OCI-M1 (cell line): ENCODE results near the gene RIC3.
A peak's percentile ranks its signal among the peaks of the same experiment; 100 is the strongest.
"Not testable (repeated sequence)": the region's sequence is repeated elsewhere in the genome, so short reads cannot be mapped to it uniquely, and the experiment has no call there.

Source experiments
- DNase-seq: peaks from one replicate; lab custom pipeline; 2025; lab: John Stamatoyannopoulos, UW

Gene RIC3

DNA sequence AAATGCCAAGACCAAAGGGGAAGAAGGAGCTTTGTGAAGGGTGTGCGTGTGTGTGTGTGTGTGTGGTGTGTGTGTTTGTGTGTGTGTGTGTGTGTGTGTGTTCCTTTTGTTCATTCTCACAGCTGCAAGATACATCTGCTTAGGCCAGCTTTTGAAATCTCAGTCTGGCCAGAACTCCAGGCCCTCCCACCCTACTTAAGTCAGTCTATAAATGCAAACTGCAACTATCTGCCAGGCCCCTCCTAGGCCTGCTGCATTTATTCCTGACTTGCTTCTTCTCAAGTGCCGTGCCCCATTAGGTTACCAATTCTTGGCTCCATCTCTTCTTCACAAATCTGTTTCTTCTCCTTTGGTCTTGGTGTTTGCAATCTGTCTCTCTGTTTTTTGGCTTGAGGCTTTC lies 21.6 kb upstream of the RIC3 start:
- no peak for DNase-seq

DNA sequence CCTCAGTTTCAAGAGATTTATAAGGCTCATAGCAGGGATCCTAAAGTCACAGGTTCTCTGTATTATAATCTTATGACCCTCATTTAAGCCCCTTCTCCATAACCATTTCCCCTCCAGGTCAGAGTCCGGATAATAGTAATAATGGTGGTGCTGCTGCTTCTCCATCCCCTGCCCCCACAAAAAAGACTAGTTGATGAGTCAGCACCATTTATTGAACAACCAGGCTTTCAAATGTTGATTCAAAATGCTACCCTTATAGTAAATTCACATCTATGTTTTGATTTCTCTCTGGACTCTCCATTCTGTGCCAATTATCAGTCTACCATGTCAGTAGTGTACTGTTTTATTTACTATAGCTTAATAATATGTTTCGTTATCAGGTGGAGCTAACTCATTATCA lies 17.6 kb upstream of the RIC3 start:
- DNase-seq = no peak

DNA sequence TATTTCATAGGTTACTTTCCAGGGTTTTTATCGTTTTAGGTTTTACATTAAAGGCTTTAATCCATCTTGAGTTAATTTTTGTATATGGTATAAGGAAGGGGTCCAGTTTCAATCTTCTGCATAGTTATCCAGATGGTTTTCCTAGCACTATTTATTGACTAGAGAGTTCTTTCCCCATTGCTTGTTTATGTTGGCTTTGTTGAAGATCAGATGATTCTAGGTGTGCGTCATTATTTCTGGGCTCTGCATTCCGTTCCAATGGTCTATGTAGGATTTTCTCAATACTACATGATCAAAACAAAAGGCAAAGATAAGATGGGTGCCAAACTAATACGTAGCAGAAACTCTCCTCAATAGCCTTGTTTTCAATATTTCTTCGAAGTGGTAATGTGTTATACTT lies 14.3 kb upstream of the RIC3 start:
- DNase-seq = no peak

DNA sequence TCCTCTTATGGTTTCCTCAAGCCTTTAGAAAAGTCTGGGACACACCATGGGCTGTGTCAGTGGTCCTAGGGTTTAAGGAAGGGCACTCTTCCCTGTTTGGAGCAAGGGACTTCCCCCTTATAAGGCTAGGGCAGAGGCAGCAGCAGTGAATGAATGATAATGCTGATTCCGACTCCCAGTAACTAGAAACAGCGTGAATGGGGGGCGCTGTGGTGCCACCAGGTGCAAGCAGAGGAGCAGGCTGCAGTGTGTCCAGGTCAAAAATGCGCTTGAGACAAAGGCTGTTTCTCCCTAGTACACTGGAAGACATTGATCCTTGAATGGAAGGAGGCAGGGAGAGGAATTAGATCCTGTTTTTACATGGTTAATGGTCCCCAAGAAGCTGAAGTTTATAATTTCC lies 11.6 kb upstream of the RIC3 start:
- no peak for DNase-seq

DNA sequence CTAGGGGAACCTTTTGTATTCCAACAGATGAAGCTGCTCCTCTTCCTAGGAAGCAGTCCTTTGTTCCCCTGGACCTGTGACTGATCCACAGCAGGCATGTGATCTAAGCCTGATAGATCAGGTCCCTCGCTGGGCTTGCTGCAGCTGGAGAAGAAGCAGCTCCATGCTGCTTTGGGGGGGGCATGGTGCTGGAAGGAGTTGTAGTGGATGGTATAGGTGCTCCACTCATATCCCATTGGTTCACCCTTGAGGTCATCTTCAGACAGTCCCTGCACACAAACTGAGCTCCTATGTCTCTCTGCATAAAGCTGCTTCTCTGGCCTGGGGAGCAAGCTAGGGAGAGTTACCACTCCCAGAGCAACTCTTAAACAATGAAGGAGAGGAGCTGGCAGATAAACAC lies 9.5 kb upstream of the RIC3 start:
- DNase-seq = no peak

DNA sequence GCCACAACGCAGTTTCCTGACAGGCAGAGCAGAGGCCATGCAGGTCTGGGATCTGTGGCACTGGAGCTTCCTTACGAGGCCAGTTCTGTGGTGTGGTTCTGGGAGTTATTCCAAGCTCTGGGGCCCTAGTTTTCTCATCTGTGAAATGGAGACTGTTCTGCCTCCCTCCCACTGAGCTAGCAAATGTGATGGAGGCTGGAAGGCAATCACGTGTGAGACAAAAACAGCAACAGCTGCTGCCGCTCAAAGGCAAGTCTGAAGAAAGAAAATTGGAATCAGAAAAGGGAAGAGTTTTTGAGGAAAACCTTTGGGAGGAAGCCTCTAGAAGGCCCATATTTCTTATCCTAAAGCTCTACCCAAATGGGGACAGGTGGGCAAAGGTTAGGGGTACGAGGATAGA lies 8.3 kb upstream of the RIC3 start:
- DNase-seq = no peak

DNA sequence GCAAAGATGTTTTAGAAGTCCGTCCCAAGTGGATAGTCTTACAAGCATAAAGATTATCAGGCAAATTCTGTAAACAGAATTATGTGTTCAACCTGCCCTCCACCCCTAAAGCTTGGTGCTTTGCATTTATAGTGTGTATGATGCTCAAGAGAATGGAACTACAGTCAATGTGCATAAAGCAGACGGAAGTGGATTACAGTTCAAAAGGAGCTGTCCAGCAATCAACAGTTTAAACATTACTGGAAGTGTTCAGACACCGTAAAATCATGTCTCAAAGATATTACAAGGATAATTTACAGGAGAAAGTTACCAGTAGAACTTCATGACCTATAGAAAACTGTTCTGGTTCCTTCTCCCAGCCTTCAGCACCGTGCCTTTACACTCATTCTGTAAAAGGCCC lies 1.0 kb downstream of the RIC3 start:
- DNase-seq = no peak

DNA sequence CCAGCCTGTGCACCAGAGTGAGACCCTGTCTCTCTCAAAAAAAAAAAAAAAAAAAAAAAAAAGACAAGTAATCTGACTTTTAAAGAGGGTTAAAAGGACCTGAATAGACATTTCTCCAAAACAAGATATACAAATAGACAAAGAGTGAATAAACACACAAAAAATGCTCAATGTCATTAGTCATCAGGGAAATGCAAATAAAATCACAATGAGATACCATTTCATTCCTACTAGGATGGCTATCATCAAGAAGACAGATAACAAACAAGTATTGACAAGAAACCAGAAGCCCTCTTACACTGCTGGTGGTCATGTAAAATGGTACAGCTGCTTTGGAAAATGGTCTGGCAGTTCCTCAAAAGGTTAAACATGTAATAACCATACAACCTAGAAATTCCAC lies 4.1 kb downstream of the RIC3 start:
- no peak for DNase-seq

DNA sequence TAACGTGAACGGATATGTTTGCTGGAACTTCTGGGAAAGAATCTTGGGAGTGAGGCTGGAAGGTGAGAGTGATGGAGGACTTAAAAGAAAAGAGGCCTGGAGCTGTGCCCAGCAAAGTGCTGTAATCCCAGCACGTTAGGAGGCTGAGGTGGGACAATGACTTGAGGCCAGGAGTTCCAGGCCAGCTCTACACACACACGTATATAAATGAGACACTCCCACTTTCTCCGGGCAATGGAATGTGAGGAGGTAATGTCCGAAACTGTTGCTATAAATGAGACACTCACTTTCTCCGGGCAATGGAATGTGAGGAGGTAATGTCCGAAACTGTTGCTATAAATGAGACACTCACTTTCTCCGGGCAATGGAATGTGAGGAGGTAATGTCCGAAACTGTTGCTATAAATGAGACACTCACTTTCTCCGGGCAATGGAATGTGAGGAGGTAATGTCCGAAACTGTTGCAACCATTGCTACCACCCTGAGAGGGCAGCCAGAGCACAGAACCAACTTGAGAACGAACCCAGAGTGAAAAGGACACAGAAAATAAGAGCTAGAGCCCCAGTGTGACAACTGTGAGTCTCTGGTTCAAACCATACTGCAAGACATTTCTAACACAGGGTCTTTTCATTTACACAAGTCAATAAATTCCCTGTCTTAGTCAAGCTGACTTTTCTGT lies 7.1 kb downstream of the RIC3 start:
- DNase-seq = not testable (repeated sequence)

DNA sequence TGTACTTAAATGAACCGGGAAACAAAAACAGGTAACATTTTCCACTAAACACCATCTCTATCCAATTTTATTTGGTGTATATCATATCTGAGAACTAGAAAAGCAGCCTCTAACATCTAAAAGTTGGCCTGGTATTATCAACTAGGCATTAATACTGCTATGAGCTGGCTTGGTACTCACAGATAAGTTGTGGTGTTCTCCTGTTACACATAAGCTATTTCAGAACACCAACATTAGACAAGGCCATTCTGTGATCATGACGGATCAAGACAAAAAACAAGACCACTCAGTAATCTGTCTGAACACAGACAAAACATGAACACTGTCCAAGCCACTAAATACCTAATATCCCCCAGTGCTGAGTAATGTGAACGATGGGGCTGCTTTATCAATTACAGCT lies 11.9 kb downstream of the RIC3 start:
- no peak for DNase-seq

DNA sequence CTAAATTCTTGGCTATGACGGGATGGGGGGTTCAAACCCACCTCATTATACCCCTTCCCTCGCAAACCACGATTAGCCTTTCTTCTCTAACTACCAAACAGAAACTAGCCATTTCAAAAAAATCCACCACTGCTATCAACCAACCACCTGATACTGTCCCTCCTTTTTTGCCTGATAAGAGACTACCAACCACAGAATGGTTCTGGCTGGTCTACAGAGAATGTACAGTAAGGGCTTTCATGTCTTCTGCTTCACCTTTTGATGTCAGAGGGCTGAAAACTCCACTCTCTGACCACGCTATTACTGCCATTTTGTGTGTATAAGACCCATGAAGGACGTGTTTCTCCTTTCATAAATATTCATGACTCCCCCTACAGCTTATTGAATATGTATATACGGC lies 19.1 kb downstream of the RIC3 start:
- peak; percentile 44 for DNase-seq

DNA sequence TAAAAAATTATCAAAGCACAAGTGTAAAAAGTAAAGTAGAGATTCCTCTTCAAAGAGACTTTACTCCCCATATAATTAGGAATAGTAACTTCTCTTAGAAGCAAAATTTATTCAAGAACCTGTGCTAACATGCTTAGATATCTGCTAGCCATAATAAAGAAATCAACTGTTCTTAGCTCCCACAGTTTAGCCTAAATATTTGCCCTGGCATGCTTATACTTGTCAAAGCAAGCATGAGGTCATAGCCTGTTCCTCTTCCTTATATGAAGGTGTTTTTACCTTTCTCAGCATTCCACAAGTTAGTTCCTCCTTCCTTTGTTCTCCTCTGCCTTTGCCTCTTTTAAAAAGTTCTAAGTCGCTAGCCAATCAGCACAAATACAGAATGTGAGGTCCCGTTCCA lies 30.3 kb downstream of the RIC3 start:
- DNase-seq = no peak

DNA sequence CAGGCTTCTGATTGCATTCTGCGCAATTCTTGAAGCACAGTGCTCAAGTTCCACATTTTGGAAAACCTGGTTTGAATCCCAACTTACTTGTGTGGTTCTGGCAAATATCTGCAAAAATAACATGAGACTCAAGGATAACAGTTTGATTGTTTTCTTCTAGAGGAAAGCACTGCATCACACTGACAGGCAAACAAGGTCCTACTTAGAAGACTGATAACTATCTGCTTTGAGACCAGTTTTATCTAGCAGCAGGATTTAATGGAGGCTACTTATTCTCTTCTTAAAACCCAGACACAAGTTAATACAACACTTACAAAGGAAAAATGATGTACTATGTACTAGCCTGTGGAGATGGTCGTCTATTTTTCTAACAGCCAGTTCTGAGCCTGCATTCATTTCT lies 41.4 kb downstream of the RIC3 start:
- no peak for DNase-seq

DNA sequence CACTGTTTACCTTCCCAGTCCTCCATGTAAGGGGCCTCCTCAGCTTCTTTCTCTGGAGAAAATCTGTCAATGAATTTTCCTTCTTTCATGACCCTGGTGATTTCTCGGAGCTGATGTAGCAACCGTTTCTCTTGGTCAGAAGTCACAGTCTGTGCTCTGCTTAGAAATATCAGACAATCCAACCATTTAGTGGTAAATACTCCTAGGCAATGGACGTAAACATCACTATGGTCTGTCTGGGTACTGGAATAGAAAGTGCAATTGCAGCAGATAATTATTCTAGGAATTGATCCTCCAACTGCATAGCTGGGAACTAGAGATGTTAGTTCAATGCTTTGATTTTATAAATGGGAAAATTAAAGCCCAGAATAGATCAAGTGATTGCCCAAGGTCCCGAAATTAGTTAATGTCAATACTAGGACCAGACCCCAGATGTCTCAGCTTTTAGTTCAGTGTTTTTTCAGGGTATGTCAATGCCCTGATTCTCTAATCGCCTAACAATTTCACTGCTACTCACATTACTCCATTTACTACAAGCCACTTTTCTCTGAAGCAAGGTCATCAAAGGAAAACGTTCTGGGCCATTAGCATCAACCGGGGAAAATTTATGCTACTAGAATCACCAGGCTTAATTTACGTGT lies 42.1 kb downstream of the RIC3 start:
- no peak for DNase-seq

DNA sequence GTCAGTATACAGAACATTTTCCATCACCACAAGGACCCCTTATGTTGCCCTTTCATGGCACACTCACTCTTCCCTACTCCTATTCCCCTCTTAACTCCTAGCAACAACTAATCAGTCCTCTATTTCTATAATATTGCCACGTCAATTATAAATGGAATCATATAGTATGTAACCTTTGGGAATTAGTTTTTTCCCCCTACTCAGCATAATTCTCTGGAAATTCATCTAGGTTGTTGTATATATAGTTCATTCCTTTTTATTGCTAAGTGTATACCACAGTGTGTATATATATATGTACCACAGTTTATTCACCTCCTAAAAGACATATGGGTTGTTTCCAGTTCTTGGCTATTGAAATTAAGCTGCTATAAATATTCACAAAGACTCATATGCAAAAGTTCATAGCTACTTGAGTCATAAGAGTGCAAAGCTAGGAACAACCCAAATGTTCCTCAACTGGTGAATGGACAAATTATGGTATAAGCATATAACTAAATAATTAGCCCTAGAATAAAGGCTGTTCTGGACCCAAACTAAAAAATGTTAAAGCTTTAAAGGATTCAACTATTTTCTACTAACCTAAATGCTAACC lies 46.6 kb downstream of the RIC3 start:
- no peak for DNase-seq

DNA sequence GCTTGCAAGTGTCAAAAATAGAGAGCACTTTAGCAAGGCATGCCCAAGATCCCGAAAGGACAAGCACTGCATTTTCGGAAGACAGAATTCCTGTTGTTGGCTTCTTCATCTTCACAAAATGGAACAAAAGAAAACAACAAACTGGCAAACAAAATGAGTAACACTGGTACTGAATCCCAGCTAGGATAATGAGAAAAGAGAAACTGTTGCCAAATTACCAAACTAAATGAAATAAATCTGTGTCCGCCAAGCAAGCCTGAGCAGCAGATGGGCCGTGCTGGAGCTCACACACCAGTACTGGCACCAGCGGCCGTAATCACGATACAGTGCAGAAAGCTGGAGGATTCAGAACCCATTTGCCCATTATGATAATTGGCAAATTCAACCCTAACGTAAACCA lies 57.2 kb downstream of the RIC3 start:
- no peak for DNase-seq

DNA sequence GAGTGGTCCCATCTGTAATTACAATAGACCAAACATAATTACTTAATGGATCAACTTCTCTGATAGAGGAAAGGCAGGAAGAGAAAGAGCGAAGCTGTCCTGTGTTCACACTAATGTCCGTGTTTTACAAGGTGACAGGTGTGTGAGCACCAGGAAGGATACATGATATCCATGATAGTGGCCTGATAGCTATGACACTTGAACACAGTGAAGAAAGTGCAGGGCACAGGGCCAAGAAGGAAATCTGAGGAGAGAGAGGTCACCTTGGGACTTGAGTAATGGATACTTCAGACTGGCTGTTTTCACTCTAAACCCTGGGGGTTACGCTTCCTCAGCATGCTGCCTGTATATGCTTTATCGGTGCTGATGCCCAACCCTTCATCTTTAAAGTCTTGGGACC lies 58.4 kb downstream of the RIC3 start:
- no peak for DNase-seq

DNA sequence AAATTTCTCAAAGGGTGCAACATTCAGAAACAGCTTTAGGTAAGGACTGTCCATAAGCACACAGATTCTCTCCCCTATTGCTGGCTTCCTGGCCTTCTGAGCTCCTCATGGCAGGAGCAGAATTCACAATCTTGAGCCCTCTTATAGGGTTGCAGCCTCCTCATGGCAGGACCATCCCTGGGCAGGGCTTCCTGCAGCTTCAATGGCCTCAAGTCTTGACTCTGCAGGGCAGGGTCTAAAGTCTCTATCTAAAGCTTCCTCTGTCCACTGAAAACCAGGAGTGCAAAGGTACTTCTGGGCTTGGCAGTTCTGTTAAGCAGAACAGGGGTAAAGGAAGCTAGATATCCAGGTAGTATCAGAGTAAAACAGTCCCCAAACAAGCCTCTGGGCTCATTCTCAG lies 59.1 kb downstream of the RIC3 start:
- DNase-seq = no peak

DNA sequence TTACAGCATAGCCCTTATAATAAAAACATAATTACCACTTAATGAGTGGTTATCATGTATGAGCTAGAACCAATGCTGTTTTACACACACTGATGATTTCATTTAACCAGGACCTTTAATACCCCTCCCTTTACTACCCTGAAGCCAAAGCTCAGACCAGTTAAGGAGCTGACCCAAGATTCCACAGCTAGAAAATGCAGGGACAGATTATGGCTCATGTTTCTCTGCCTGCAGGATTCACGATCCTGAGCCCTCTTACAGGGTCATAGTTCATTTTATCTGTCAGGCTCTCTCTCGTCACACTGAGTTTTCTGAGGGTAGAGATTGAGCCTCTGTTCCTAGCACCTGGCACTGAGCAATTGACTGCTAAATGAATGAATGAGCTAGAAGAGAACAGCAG lies 60.4 kb downstream of the RIC3 start:
- no peak for DNase-seq

DNA sequence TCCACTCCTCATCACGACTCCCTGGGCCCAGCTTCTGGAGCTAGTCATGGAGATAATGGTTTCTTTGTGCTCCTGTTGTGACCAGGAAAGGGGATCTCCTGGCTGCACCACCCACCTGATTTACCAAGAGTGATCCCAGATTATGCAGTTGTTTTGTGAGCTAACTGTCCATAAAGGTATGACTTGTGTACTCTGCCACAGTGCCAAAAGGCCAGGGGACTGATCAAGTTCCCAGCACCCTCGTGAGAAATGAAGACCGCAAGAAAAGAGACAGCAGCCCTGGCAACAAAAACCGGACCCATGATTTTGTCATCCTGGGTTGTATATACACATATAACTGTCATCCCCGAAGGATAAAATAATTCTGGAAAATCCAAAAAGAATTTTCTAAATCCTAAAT lies 61.2 kb downstream of the RIC3 start:
- DNase-seq = no peak

DNA sequence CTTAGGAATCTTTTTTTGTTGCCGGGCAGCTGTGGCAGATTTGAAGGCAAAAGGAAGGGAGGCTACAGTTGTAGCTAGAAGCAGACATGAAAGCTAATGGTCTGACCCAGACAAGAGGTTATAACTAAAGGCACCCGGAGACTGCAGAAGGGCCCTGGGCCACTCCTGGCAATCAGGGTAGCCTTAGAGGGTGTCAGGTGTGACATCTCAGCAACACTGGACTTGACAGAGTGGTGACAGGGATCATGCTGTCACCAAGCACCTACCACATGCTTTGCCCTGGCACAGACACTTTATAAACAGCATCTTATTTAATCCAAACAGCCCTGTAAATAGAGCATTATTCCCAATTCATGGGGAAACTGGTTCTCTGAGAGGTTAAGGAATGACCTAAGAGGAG lies 62.1 kb downstream of the RIC3 start:
- DNase-seq = no peak

DNA sequence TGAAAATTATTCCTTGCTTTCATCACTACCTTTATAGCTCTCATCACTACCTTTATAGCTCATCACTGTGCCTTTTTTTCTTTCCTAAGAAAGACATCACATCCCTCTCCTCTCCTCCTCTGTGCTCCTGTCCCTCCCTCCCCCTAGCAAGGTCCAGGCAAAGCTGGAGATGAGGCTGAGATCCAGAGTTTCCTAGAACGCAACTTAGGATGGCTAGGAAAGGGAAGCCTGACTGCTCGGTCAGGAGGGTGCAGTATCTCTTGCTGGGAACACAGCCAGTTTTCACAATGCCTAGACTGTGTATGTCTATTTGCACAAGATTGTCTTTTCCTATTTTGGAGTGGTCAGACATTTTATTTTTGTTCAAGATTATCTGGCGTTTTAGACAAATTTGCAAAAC lies 63.2 kb downstream of the RIC3 start:
- no peak for DNase-seq

DNA sequence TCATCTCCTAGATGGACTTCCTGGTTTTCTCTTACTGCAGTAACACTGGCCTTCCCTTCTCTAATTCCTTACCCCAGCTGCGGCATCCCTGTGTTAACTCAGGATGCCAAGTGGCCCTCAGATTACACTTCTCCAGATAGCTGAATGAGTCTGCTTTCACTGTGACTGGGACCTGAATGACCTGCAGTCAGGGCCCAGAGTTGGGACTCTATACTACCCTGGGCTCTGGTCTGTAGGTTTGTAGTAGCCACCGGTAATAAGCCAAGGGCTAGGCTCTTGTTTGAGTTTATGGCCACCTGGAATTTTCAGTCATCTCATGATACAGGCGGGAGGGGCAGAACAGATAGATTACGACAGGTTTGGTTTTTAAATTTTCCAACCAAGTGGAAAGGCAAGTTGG lies 63.7 kb downstream of the RIC3 start:
- DNase-seq = no peak

DNA sequence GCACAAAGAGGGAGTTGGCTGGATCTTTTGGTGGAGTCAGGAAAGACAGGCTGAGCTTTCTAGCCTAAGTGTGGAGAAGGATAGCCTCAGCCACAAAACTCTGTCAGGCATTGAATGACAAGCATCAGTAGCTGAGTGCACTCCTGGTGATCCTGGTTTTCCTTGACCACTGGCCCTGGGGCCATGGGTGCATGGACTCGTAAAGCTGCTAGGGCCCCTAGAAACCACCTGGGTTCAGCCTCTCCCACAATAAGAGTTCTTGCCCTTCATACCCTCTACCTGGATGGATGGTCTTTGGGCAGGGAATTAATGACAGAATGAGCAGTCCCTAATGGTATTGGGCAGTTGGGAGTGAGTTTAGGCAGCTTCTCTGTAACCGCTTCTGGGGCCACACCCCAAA lies 64.9 kb downstream of the RIC3 start:
- no peak for DNase-seq
